Astrocyte (in vitro differentiated cells and primary cell): ENCODE measurements around the gene GRAP.

Experiments used
- CTCF ChIP-seq: IDR thresholded peaks from 2 replicates; pipeline ENCODE4 v1.5.1; 2011; ENCODE audit warnings: low read depth, mild to moderate bottlenecking, inconsistent platforms, low read length, moderate library complexity; ENCODE audit not compliant: insufficient read depth
- EZH2 ChIP-seq: IDR thresholded peaks from 2 replicates; pipeline ENCODE4 v1.6.1; 2012; ENCODE audit warnings: mild to moderate bottlenecking, low read length, inconsistent platforms; ENCODE audit not compliant: insufficient read depth

- TF ChIP-seq CTCF: no peak
- TF ChIP-seq EZH2: no peak
Measured at GRCh38 chr17:18971801-18972200, 75.0 kb downstream of the GRAP start.
